NT2/D1 (cell line): ENCODE data around the gene HSFX1.
"Not testable (repeated sequence)": the region's sequence is repeated elsewhere in the genome, so short reads cannot be mapped to it uniquely, and the experiment has no call there.

Experiments
- SUZ12 ChIP-seq: IDR thresholded peaks from 2 replicates; pipeline ENCODE4 v1.6.1; 2011; ENCODE audit not compliant: insufficient read length, insufficient read depth; ENCODE audit errors: extremely low read depth
- YY1 ChIP-seq: IDR thresholded peaks from 2 replicates; pipeline ENCODE4 v1.6.1; 2011; ENCODE audit not compliant: insufficient read length, insufficient read depth
- ZNF274 ChIP-seq: IDR thresholded peaks from 2 replicates; pipeline ENCODE4 v1.6.1; 2011; ENCODE audit warnings: mild to moderate bottlenecking, low read depth, low read length

- not testable (repeated sequence) for TF ChIP-seq ZNF274, SUZ12, YY1
Observed at GRCh38 chrX:149727308-149727707, 46.6 kb upstream of the HSFX1 start.
